ENCODE data around the gene GGT1.
"Not testable (repeated sequence)": the region's sequence is repeated elsewhere in the genome, so short reads cannot be mapped to it uniquely, and the experiment has no call there.

The GGT1 gene

DNA sequence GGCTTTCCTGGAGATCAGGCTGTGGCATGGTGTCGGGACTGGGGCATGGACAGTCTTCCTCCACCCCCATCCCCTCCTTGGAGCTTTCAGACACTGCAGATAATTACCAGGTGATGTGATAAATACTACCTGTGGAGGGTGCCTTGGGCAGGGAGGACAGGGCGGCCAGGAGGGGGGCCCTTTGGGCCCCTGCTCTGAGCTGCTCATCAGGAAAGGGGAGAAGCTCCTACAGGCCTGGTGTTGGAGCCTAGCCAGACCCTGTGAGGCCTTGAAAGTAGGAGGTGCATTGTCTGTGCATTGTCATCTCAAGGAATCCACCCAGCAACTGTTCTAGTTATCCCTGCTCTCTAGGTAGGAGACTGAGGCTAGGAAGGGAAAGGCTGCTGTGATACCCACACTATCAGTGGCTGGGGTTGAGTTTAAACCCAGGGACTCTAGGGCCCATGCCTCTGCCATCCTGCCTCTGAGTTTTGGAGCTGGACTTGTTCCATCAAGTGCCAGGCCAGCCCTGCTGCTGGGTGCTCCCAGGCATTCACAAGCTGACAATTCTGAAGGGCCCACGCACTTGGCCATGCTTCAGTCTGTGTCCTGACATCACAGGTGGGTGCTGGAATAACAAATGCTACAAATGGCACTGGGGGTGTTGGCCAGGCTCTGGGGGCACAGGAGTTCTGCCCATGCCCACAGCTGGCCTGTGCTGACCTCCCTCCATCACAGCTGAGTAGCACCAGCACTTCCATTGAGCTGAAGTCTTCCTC is 2.9 kb upstream of the GGT1 start:
- DNase-seq = not testable (repeated sequence)

DNA sequence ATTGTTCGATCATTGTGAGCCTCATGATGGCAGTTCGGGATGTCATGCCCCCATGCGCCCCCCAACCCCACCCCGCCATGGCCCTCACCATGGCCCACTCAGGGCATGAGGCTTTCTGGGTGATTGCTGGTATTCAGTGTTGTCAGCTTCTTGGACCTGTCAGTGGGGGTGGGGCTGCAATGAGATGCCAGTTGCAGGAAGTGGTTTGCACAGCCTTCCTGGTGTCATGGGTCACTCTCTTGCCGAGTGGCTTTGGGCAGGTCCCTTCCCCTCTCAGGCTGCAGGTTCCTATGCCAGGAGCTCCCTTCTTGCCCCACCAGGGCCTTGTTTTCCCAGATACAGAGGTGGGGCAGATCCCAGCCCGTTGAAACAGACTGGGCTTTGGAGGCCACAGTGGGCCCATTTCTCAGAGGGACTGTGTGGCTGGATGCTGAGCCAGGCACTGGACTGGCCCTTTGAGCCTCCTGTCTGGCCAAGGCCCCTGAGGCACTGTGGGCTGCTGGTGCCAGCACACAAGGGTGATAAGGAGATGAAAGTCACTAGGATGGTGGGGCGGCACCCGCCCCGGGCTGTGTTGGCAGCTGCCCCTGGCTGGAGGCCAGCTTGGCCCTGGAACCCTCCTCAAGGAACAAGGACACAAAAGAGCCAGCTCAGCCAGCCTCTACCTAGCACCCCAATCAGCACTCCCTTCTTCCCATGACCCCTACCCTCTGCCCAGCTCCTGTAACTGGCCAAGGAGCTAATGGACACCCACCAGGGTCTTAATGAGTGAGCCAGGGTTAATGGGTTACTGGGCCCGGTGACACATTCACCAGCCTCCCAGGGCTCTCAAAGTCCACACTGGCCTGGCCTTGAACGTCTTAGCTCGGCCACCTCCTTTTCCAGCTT is 1.5 kb upstream of the GGT1 start:
- DNase-seq = no peak

DNA sequence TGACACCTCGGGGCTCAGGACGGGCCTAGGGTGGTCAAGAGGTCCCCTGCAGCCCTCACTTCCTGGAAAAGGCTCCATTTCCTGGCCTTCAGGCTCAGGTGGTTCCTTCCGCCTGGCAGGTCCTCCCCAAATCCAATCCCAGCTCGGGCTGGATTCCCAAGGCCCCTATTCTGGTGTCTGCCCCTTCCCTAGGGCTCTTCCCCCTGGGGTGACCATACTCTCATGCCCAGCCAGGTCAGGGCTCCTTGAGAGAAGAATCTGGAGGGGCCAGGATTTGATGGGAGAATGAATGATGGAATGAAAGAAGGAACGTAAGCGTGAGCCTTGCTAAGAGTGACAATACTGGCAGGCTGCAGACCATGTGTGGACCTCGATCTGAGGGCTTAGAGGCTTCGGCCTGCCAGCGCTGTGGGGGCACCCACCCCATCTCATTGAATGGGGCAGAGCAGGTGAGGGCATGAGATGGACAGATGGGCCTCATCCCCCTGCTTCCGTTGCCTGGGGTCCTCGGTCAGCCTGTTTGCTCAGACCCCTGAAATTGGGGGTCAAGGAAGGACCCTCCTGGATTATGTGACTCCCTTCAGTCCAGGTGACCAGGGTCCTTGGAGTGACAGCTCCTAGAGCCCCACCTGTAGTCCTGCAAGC is 766 bp upstream of the GGT1 start:
- not testable (repeated sequence) for DNase-seq

DNA sequence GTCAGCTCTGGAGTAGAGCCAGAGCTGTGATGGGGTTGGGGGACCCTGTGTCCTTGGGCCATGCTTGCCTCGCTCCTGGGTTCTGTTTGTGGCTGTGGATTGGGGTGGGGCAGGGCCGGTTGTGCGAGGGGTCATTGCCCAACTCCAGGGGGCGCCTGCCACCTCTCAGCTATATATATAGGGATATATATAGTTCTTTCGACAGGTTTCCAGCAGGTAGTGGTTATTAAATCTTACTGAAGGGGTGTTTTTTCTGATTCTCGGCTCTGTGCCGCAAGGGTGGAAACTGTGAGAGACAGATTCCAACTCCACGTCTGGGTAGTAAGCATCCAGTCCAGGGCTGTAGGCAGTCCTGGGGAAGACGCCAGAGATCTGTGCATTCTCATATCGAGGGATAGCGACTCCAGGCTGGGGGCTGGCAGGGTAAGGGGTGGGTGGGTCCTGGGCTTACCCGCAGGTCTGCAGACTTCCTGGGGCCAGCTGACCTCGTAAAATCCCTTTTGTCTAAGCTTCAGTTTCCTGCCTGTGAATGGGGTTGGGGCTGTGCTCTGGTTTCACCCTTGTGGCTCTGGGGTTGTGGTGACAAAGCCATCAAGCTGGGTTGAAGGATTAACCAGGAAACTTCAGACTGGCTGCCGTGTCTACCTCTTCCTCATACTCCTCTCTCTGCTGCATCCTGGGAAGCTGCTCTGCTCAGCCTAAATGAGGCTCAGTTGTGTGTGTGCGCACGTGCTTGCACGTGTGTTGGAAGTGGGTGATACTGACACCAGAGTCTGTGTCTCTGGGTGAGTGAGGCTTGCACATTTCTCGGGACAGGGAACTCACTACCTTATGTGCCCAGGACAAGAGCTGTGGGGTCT is 1.0 kb downstream of the GGT1 start:
- not testable (repeated sequence) for DNase-seq

DNA sequence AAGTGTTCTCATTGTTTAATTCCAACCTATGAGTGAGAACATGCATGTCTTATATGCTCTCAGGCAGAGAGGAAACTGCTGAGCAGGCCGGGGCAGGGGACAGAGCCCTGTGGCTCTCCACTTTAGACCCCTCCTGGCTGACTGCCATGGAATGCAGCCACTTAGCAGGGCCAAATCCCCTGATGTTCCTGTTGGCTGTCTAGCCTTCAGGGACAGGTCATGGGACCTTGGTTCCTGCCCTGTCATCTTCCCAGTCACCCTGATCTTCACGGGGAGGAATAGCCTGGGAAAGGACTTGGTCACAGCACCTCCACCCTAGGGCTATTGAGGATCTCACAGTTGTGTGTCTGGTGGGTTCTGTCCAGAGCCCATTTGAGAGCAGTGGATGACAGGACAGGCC is 3.3 kb downstream of the GGT1 start:
- not testable (repeated sequence) for DNase-seq

DNA sequence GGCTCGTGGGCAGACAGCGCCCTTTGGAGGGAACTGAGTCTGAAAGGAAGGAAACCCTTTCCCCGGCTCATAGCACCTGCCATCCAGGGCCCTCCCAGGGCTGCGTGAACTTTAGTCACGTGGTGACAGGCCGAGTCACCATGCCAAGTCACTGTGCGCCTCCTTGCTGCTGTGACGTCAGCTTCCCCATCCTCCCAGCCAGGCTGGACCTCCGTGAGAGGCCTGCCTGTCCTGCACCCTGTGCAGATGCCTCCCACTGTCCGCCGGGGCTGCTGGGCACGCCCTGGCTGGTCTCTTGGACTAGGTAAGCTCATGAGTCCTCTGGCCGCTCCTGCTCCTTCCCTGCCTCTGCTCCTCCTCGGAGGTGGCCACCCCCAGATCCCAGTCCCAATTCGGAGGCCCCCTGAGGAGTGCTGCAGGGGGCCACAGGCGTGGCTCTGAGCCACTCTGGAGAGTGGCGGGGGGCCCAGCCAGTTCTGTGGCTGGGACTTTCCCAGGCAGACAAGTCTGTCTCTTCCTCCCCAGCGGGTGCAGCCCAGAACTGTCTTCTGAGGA is 4.5 kb downstream of the GGT1 start:
- not testable (repeated sequence) for DNase-seq

DNA sequence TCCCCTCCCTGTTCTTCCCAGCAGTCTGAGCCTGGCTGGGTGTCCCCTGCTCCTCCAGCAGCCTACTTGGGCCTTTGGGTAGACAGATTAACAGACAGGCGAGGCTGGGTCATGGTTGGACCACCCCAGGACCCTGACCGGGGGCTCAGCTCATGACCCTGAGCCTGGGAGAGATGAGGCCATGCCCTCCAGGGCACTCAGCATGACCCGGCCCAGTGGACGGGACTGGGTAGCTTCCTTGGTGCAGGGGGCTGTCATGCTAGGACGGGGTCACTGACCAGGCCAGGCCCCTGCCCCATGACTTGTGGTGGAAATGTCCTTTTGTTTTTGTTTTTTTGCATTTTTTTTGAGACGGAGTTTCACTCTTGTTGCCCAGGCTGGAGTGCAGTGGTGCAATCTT is 5.3 kb downstream of the GGT1 start:
- not testable (repeated sequence) for DNase-seq

DNA sequence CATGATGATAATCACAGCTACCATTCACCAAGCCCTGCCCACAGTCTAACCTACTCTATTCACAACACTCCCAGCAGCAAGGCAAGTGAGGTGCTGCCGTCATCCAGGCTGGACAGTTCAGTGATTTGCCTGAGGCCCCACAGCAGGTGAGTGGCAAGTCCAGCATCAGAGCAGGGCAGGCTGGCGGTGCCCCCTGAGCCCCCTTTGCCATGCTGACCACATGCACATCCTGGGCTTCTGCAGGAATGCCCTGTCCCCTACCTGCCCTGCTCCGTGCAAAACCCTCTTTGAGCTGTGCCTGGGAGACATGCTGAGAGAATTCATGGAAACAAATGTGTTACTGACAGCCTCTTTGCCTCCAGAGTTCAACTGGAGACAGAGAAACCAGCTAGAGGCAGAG is 6.9 kb downstream of the GGT1 start:
- DNase-seq = not testable (repeated sequence)

DNA sequence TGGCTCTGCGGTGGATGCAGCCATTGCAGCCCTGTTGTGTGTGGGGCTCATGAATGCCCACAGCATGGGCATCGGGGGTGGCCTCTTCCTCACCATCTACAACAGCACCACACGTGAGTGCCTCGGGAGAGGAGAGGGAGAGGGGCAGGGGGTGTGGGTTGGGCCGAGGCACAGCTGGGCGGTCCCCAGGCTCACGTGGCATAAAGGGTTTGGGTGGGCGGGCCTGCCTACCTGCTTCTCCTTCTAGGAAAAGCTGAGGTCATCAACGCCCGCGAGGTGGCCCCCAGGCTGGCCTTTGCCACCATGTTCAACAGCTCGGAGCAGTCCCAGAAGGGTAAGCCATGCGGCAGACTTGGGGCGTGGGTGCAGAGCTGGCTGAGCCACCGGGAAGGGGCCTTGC is 11.8 kb downstream of the GGT1 start:
- DNase-seq = not testable (repeated sequence)

DNA sequence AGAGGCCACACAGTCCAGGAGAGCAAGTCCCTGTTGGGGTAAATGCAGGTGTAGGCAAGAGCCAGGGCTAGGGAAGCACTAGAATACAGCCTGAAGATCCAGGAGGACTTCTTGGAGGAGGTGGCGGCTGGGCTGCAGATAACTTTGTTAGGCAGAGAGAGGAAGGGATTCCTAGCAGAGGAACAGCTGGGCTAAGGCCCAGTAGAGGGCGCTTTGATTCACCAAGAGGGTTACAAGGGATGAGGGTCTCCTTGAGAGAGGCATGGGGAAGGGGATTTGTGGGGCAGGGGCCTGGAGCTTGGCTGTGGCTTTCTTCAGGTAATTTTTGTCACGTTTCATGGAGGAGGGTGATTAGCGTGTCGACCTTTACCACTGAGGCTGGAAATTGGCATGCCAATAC is 18.3 kb downstream of the GGT1 start:
- not testable (repeated sequence) for DNase-seq

DNA sequence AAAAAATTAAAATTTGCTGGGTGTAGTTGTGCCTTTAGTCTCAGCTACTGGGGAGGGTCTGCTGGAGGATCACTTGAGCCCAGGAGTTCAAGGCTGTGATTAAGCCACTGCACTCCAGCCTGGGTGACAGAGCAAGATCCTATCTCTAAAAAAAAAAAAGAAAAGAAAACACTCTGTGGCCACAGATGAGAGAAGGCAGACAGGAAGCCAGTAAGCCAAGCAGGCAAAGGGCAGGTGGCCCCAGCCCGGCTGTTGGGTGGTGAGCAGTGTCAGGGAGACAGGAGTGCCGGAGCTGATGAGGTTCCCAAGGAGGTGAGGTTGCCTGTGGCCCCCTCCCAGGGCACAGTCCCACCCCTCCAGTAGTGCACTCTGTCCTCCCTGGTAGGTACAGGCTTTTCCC is 19.6 kb downstream of the GGT1 start:
- DNase-seq = not testable (repeated sequence)

DNA sequence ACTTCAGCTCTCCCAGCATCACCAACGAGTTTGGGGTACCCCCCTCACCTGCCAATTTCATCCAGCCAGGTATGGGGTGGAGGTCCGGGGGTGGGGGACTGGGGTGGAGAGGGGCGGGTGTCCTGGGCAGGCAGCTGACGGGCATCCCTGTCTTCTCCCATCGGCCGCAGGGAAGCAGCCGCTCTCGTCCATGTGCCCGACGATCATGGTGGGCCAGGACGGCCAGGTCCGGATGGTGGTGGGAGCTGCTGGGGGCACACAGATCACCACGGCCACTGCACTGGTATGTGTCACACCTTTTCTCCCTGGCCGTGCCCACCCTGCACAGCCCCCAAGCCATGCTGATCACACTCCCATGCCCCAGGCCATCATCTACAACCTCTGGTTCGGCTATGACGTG is 24.9 kb downstream of the GGT1 start:
- not testable (repeated sequence) for DNase-seq

DNA sequence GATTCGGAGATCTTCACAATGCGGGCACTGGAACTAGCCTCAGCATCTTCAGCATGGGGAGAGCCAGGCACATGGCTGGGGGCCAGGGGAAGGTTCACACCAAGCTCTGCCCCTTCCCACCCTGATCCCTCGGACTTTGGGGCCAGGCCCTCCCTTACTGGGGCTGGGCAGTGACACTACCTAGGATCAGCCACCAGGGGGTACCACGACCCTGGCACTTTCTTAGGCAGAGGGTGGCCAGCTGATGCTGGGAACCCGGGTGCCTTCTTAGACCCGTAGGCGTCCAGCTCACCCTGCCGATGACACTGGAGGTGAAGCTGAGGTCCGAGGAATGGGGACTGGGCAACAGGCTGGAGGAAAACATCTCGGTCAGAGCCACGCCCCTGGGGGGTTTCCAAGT is 26.1 kb downstream of the GGT1 start:
- DNase-seq = not testable (repeated sequence)

DNA sequence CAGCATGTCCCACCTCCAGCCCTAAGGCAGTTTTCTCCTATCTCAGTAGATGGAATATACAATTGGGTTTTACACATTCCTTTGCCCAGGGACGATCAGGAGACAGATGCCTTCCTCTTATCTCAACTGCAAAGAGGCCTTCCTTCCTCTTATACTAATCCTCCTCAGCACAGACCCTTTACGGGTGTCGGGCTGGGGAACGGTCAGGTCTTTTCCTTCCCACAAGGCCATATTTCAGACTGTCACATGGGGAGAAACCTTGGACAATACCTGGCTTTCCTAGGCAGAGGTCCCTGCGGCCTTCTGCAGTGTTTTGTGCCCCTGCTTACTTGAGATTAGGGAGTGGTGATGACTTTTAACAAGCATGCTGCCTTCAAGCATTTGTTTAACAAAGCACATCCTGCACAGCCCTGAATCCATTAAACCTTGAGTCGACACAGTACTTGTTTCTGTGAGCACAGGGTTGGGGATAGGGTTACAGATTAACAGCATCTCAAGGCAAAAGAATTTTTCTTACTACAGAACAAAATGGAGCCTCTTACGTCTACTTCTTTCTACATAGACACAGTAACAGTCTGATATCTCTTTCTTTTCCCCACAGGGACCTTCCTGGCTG is 27.9 kb downstream of the GGT1 start:
- not testable (repeated sequence) for DNase-seq

DNA sequence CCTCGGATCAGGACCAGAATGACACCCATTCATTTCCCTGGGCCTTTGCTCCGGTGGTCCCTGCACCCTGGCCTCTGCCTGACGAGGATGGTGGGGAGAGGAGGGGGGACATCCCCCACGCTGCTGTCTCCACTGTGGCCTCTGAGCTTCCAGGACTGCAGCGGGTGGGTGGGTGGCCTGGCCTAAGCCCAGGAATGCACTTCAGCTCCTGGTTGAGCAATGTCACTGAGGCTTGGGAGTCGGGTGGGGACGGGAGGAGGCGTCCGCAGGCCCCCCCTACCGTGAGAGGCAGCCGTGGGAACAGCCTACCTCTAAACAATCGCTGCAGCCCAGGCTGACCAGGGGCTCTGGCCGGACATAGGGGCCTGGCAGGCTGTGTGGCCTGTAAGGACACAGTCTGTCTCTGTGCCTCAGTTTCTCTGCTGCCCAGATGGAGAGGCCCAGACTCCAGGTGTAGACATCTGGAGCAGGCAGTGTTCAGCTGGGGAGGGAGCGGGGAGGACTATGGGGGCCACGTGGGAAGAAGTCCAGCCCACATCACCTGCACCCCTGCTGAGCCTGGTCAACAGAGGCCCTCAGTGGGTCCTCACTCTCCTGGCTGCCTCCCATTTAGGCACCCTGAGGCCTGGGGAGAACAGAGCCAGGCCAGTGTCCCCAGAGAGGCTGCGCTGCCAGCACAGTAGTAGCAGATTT is 28.6 kb downstream of the GGT1 start:
- peak; percentile 49 for DNase-seq

DNA sequence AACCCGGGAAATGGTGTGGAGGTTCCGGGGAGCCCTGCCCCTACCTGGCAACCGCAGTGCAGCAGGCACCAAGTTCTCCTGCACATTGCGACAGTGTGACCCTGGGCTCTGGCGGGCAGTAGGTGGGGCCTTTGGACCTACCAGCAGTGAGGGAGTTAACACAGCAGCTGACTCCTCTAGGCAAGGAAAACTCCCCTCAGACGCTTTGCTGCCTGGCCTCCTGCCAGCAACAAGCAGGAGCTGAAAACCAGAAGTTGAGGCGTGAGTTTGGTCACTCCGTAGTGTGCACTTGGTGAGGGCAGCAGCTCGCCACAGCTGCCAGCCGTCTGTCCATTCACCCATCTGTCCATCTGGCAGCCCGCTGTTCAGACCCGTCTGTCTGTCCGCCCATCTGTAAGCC is 29.6 kb downstream of the GGT1 start:
- not testable (repeated sequence) for DNase-seq

DNA sequence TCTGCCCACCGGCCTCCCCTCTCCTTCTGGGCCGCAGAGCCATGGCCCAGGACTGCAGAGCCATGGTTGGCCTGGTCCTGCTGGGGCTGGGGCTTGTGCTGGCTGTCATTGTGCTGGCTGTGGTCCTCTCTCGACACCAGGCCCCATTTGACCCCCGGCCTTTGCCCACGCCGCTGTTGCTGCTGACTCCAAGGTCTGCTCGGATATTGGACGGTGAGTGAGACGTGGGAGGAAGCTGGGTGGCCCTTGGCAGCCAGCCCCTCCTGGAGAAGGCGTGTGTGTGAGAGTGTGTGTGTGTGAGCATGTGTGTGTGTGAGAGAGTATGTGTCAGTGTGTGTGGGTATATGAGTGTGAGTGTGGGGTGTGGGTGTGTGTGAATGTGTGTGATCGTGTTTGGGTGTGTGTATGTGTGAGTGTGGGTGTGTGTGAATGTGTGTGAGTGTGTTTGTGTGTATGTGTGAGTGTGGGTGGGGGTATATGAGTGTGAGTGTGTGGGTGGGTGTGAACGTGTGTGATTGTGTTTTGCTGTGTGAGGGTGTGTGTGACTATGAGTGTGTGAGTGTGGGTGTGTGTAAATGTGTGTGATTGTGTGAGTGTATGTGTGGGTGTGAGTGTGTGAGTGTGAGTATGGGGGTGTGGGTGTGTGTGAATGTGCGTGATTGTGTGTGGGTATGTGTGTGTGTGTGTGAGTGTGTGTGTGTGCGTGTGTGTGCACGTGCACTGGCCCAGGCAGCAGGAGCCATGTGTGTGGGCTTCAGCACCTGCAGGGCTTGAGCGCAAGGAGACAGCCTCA is 30.4 kb downstream of the GGT1 start:
- peak; percentile 60 for DNase-seq

DNA sequence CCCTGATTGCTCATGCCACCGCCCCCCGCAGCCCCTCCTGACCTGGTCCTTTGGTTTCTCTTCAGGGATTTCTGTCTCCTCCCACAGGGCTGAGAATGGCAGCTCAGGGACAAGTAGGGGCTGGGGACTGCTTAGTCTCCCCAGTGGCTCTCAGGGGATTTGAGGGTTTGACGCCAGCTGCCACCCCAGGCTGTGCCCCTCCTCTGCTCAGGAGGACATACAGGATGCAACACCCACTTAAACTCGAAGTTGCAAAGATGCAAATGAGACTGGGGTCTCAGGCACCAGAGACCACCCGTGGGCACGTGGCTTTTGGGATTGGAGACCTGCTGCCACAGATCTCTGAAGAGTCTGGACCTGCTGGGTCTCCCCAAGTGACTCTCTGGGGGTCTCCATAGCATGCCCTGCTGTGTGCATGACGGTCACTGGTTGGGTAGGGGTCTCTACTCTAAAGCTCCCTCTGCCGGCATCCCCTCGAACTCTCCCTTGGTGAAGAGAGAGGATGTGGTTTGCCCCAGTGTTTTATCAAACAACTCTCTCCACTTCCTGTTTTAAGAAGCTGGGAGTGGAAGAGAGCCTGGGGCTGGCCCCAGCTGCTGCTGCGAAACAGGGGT is 31.9 kb downstream of the GGT1 start:
- not testable (repeated sequence) for DNase-seq

DNA sequence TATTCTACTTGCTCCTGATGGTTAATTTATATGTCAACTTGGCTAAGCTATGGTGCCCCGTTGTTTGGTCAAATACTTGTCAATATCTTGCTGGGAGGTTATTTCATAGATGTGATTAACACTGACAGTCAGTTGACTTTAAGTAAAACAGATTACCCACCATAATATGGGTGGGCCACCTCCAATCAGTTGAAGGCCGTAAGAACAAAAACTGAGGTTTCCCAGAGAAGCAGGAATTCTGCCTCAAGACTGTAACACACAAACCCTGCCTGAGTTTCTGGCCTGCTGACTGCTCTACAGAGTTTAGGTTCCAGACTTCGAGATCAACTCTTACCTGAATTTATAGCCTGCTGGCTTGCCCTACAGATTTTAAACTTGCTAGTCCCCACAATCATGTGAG is 33.5 kb downstream of the GGT1 start:
- DNase-seq = not testable (repeated sequence)

DNA sequence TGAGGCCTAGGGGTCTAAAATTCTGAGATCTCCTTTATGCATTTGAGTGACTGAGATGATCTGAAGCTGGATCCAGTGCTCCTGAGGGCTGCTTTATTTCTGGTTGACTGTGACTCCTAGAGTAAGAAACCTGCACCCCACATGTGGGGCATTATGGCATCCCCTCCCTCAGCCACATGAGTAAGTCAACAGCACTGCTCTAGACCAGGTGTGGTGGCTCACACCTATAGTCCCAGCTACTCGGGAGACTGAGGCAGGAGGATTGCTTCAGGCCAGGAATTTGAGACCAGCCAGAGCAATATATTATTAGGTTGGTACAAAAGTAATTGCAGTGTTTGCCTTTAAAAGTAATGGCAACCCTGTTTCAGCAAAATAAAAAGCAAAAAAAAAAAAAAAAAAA is 39.3 kb downstream of the GGT1 start:
- DNase-seq = not testable (repeated sequence)

Measured in right forelimb (tissue), 1 donor.